Neural crest cell (in vitro differentiated cells): ENCODE data around the gene CLBA1. TPM values are rescaled to one million over a fixed set of nuclear protein-coding genes. Genes with fewer than 3 reads are reported as not detected.

Experiments used
- DNase-seq: peaks from one replicate; pipeline ENCODE4 v3.0.0; 2021; ENCODE audit warnings: low read depth, mixed read lengths, low spot score
- H3K27ac Mint-ChIP-seq: one replicate; pipeline ENCODE4 v1.8.0; 2021; ENCODE audit warnings: mild to moderate bottlenecking, mixed read lengths; ENCODE audit not compliant: unreplicated experiment
- H3K27me3 Mint-ChIP-seq: 2 replicates; pipeline ENCODE4 v1.8.0; 2021; ENCODE audit warnings: low read depth, mild to moderate bottlenecking, mixed read lengths
- H3K36me3 Mint-ChIP-seq: 2 replicates; pipeline ENCODE4 v1.8.0; 2021; ENCODE audit warnings: low read depth, mild to moderate bottlenecking, mixed read lengths
- H3K4me1 Mint-ChIP-seq: 2 replicates; pipeline ENCODE4 v1.8.0; 2021; ENCODE audit warnings: mixed read lengths
- H3K4me3 Mint-ChIP-seq: one replicate; pipeline ENCODE4 v1.8.0; 2021; ENCODE audit warnings: mild to moderate bottlenecking, mixed read lengths
- H3K9me3 Mint-ChIP-seq: 2 replicates; pipeline ENCODE4 v1.8.0; 2021; ENCODE audit warnings: mixed read lengths
- long read RNA-seq: library from polyadenylated mRNA; unstranded; transcript quantifications from one replicate; pipeline ENCODE4 v2.0.0, GENCODE V29; 2020
- total RNA-seq: library from RNA; stranded (reverse); gene quantifications from 2 replicates; pipeline ENCODE4 v1.2.1, GENCODE V29; 2021
- TF ChIP-seq, protein P1 (sequence below): fragments of 200-600 bp; sonication (generic); conservative IDR thresholded peaks from 2 replicates; pipeline ENCODE4 v1.5.0; 2021; ENCODE audit warnings: antibody characterized with exemption, mild to moderate bottlenecking

Gene CLBA1
- 12.2 and 14.1 TPM in 2 replicates for total RNA-seq
- long read RNA-seq, partial matches to known transcripts, result 0 of 6 reads
- long read RNA-seq, other reads (novel, unspliced or antisense), result 4 of 6 reads

DNA sequence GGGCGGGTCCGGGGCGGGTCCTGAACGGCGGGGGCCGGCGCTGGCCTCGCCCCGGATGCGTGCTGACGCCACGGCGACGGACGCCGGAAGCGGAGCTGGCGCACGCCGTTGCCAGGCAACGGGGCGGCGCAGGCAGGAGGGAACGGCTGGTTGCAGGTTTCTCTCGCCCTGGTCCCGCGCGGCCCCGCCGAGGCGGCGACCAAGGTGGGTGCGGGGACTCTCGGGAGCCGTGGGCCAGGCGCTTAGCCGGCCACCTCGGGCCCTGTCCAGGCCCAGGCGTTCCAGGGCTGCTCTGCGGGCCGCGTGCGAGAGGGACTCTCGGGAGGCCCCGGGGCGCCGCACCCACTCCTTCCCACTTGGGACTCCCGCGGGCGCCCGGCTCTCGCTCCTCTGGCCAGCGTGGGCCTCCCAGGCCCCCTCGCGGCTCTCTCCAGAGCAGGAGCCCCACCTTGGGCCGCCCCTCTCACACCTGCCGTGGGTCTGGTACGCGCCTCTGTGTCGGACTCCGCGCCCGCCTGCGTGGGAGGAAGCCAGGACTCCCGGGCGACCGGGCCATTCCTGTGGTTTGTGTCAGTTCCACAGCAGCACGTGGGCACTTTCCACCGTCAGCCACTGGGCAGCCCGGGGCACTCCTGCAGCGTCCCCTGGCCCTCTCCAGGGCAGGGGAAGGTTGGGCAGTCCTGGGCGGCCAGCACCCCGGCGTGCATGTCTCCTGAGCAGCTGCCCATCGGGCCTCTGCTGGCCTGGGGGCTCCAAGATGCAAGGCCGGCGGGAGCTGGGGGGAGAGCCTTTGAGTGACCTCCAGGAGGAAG is at the start of gene CLBA1:
Gene CLBA1 (plus strand): TSS at position 114 of the 812 bp plus-strand sequence. CDS start 644 bp downstream, at position 758.
- Mint-ChIP-seq H3K4me1 (peaks cover 5% of the 10 kb centered on the region), H3K27me3 (no peaks in the 10 kb centered on the region), H3K4me3 (peak within 1 kb of the TSS; percentile 86), H3K27ac (no peak within 1 kb of the TSS), H3K36me3 (no peaks in the 10 kb centered on the region), H3K9me3 (no peaks in the 10 kb centered on the region)
- peak; percentile 73 for DNase-seq
- TF ChIP-seq, protein P1, sequence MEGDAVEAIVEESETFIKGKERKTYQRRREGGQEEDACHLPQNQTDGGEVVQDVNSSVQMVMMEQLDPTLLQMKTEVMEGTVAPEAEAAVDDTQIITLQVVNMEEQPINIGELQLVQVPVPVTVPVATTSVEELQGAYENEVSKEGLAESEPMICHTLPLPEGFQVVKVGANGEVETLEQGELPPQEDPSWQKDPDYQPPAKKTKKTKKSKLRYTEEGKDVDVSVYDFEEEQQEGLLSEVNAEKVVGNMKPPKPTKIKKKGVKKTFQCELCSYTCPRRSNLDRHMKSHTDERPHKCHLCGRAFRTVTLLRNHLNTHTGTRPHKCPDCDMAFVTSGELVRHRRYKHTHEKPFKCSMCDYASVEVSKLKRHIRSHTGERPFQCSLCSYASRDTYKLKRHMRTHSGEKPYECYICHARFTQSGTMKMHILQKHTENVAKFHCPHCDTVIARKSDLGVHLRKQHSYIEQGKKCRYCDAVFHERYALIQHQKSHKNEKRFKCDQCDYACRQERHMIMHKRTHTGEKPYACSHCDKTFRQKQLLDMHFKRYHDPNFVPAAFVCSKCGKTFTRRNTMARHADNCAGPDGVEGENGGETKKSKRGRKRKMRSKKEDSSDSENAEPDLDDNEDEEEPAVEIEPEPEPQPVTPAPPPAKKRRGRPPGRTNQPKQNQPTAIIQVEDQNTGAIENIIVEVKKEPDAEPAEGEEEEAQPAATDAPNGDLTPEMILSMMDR, result no peak

- Mint-ChIP-seq H3K9me3 (no peaks in the 10 kb centered on the region), H3K4me1 (peaks cover 3% of the 10 kb centered on the region), H3K27ac (no peak overlapping the region), H3K27me3 (peaks cover 82% of the 10 kb centered on the region), H3K36me3 (no peaks in the 10 kb centered on the region), H3K4me3 (no peak overlapping the region)
- TF ChIP-seq, protein P1, result no peak
- DNase-seq, result no peak
Observed at GRCh38 chr14:104935955-104936354, 49.6 kb upstream of the CLBA1 start.

DNA sequence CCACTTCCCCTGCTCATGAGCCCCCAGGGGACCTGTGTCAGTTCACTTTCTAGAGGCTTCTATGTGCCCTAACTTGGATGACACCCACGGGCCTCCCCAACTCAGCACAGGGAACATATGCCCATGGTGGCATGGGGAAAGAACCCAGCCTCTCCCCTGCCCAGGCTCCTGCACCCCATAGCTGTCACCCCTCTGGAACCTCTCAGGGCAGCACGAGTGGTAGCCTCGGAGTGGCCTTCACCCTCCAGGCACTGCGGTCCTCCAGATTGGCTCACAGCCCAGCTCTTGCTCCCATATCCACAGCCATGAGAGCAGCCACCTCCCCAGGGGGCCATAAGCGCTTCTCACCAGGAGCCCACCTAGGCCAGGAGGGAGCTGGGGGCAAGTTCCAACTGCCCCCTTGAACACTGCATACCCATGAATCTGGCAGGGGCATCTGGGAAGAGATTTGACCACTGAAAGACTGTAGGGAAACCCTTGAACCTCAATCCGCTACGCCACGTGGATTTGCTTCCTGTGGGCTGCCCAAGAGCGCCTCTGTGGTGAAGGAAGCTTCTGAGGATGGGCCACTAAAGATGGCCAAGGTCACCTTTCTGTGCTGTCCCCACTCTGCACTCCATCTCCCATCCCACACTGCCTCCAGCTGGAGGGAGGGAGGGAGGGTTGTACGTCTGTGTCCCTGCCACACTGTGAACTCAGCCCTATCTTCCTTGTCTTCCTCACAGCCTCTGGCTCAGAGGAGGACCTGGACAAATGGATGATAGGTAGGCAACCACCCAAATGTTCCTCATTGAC is 49.0 kb upstream of the CLBA1 start:
- no peak for DNase-seq
- TF ChIP-seq, protein P1, result no peak
- no peak overlapping the region for H3K27ac Mint-ChIP-seq
- no peaks in the 10 kb centered on the region for H3K9me3 Mint-ChIP-seq
- H3K4me1 Mint-ChIP-seq, result peaks cover 3% of the 10 kb centered on the region
- H3K27me3 Mint-ChIP-seq, result peaks cover 76% of the 10 kb centered on the region
- H3K4me3 Mint-ChIP-seq, result no peak overlapping the region
- no peaks in the 10 kb centered on the region for H3K36me3 Mint-ChIP-seq

DNA sequence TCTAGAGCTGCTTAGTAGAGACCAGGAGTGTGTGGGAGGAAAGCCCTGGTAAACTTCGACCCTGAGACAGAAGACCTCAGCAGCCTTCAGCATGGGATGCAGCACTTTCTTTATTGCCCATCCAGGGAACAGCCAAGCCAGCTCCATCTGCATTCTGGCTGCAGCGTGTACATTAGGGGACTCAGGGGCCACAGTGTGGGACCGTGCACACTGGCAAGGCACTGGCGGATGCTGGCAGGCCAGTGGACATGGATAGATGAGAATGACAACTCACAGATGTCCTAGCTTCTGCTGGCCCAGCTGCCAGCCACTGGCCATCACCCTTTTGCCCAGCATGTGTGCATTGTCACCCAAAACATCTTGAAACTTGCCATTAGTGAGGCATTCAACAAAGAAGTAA is 48.4 kb upstream of the CLBA1 start:
- no peak overlapping the region for H3K27ac Mint-ChIP-seq
- no peak overlapping the region for H3K4me3 Mint-ChIP-seq
- no peak for DNase-seq
- no peaks in the 10 kb centered on the region for H3K9me3 Mint-ChIP-seq
- no peaks in the 10 kb centered on the region for H3K36me3 Mint-ChIP-seq
- H3K27me3 Mint-ChIP-seq, result peaks cover 71% of the 10 kb centered on the region
- TF ChIP-seq, protein P1, result no peak
- H3K4me1 Mint-ChIP-seq, result peaks cover 3% of the 10 kb centered on the region

DNA sequence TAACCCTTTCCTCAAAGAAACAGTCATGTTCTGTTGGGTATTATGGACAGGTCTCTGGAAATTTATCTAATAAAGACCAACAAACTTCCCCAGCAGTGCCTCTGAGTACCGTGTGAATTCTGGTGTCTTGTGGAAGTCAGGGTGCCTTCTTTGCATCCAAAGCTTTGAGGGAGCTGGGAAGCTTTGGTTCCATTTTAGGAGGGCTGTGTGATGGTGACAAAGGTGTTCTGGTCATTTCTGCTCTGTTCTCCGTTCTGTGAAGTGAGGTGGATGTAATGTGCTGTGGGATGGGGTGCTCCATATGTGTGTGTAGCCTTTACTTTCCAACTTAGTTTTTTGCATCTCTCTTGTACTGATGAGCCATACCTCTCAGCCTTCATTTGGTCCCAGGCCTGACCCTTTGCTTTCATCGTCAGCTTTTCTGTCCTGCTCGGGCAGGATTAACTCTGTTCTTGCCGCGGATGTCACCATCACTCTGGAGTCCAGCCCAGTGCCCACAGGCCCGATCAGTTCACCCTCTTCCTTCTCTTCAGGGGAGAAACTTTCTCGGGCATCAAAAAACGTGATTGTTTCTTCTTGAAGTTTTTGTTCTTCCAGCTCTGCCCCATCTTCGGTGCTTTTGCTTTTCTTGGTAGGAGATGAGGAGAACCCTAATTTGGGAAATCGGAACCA is 47.8 kb upstream of the CLBA1 start:
- Mint-ChIP-seq H3K9me3 (no peaks in the 10 kb centered on the region), H3K4me1 (peaks cover 3% of the 10 kb centered on the region), H3K36me3 (no peaks in the 10 kb centered on the region), H3K4me3 (no peak overlapping the region), H3K27me3 (peaks cover 66% of the 10 kb centered on the region), H3K27ac (no peak overlapping the region)
- TF ChIP-seq, protein P1, result no peak
- DNase-seq, result no peak
